T-helper 2 cell treated with Interferon-gamma antibody and Interleukin-4, amounts not matched to agents 100 ng/mL and 5 ng/mL, for 36 hours (primary cell): ENCODE results near the gene ZFAND3. TPM values are rescaled to one million over a fixed set of nuclear protein-coding genes. Genes with fewer than 3 reads are reported as not detected.

ENCODE experiments used
- intact Hi-C: fragments of 100-400 bp; cut with micrococcal nuclease; formaldehyde crosslinking; loops from one replicate; pipeline ENCODE4 v1.15.1; 2023
- total RNA-seq: library from RNA; stranded (reverse); gene quantifications from 2 replicates; pipeline ENCODE4 v1.2.3, GENCODE V29; 2022

The ZFAND3 gene
- total RNA-seq, 1 donor from 2014 or later: 38.3 TPM

DNA sequence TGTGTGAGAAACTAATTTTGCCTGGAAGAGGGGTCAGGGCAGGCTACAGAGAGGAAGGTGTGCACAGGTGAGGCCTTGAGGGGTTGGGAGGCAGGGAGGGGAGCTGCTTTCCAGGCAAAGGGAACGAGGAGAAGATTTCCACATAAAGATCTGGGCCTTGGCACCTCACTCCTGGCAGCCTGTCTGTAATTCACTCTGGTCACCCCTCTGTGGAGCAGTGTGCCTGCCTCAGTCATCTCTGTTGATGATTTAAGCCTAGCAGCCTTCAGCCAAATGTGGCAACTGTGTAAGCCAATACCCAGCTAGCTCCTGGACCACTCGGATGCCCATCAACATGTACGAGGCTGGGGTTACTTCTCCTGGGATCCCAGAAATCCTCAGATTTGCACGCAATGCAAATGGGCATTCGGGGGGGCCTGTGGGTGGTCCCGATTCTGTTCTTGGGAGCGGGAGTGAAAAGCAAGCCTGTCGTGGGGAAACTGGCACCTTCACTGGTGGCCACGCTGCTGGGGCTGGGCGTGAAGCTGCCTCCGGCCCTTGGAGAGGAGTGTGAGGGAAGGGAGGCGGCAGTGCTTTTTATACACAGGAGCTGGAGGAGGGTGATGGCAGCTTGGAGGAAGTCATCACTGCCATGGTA is 360.4 kb downstream of the ZFAND3 start:
- intact Hi-C loops: no loop called here

DNA sequence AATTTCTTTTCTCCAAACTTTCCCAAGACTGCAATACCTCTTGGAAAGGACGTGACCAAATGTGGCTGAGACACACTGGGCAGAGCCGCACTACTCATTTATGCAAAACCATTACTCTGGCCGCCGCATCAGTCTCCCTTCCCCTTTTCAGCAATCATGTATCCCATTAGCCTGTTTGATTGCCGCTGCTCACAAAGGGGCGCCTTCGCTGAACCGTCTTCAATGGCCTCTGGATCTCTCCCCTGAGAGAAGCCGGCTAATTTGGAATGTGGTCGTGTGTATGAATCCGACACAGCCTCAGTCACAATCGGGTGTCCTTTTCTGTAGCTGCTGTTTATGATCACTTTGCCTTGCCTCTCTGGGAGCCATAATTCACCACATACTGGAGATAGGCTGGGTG is 361.1 kb downstream of the ZFAND3 start:
- intact Hi-C loops: no loop called here

DNA sequence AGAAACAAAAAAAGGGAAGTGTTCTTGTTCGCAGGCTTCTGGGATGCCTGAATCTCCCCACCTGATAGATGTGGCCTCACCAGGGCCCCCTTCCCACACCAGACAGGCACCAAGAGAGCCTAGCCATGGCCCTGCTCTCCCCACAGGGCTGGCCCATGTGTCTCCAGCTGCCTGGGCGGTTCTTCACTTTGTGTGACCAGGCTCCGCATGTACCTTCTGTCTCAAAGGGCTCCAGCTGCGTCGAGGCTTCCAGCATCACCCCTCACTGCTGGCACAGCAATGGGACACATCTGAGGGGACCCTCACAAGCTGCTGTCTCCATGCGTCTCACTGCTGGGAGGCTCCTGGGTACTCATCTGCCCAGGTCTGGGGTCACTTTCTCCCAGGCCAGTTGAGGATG is 362.9 kb downstream of the ZFAND3 start:
- intact Hi-C loops: no loop called here

DNA sequence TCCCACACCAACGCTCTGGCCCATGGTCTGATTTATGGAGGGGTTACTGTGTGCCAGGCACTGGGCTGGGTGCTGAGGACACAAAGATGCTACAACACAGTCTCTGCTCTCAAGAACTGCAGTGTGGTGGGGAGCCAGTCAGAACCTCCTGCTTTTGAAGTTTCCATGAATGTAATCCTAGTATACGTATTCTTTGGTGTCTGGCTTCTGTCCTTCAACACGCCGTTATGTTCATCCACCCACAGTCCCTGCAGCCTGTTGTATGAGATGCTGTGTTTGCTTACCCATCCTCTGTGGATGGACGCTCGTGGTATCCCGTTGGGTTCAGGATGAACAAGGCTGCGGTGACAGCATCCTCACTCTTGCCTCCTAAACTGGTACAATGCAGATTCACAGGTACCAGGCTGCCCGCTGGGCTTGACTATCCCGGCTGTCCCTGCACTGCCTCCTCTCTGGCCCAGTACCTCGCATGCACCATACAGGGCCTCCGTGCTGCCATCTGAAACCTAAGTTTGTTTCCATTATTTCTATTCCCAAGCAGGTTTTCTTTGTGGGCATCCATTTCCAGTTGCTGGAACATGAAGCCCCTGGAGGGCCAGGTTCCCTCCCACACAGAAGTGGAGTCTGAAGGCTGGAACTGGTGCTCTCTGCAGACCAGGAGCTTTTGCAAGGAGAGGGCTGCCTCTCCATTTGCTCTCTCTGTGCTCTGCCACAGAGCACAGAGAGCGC is 364.5 kb downstream of the ZFAND3 start:
- intact Hi-C loops: no loop called here

DNA sequence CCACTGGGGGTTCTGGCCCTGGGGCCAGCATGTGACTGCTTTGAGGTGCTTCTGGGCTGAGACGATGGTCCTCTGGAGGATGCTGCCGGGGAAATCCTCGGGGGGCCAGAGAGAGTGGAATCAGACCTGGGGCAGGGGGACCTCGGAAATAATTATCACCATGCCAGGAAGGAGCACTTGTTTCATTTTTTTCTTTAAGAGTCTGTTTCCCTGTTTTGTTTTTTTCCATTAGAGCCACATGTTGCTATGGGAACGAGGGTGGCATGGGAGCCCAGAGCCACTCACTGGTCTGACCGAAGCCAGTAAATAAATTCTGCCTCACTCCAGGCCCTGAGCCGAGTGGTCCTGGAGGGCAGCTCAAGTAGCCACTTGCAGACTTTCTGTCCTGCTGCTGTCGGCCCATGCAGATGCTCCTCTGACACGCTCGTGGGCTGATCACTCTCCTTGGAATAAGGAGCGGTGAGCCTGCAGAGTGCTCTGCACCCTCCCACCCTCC is 365.1 kb downstream of the ZFAND3 start:
- intact Hi-C loops: no loop called here

DNA sequence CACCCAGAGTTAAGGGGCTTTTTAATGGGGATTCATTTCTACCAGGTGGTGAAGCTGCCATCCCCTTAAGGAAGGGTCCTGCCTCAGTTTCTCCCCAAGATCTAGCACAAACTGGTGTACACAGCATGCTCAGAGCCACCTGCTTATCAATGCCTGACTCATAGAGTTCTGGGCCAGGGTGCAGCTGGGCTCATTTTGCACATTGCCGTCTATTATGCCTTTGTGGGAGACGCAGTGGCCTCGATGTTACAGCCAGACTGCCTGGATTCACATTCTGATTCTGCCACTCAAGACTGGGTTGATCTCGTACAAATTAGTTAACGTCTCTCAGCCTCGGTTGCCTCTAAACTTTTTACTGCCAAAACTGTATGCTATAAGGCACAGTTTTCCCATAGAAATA is 365.7 kb downstream of the ZFAND3 start:
- intact Hi-C loops: no loop called here

DNA sequence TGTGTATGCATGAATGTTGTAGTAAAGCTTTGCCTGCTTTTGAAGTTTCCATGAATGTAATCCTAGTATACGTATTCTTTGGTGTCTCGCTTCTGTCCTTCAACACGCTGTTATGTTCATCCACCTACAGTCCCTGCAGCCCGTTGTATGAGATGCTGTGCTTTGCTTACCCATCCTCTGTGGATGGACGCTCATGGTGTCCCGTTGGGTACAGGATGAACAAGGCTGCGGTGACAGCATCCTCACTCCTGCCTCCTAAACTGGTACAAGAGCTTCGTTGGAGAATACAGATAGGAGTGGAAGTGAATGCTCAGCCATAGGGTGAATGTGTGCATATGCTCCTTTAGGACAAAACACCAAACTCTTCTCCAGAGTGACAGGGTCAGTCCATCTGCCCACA is 366.2 kb downstream of the ZFAND3 start:
- intact Hi-C loops: no loop called here

DNA sequence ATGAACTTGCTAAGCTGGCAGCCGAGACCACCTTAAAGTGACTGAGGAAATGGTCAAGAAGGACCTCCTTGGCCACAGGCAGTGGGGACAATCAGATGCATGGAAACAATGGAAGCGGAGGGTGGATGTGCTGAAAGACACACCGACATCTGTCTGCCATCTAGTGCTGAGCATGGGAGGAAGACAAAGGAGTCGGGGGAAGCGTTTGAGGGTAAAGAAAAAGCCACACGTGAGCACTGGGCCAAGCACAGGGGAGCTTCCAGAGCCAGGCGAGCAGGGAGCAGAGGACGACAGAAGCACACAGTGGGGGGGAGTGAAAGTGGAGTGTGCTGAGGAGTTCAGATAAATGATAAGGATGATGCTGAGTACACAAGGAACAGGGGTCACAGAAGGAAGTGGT is 367.8 kb downstream of the ZFAND3 start:
- intact Hi-C loops: no loop called here

DNA sequence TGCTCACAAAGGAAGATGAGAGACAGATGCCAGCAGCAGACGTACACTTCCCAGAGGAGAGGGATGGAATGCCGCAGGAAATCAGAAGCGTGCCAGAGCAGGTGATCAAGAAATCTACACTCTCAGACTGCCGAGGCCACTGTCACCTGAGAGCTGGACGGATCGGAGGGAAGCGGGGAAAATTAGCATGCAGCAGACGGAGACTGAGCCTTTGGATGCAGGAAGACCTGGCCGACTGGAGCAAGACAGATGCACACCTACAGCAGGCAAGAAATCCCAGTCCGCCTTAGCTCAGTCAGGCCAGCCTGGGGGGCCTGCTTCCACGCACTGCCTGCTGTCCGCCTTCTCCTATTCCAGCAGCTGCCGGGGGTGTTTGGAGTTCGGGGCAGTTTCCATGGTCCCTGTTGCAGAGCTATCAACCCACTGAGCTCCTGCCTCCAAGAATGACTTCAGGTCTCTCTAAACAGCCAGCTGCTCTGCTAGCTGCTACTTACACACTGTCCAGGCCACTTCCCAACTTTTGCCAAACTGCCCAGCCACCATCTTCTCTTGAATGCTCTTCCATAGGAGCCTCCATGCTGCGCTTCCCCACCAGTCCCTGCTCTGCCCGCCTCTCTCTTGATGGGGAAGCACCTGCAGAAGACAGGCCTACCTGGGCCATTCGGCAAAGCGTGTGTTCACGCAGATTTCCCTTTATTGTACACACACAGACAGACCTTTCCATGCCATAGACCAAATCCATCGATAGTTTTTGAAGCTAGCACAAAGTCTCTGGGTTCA is 368.5 kb downstream of the ZFAND3 start:
- intact Hi-C loops: no loop called here

DNA sequence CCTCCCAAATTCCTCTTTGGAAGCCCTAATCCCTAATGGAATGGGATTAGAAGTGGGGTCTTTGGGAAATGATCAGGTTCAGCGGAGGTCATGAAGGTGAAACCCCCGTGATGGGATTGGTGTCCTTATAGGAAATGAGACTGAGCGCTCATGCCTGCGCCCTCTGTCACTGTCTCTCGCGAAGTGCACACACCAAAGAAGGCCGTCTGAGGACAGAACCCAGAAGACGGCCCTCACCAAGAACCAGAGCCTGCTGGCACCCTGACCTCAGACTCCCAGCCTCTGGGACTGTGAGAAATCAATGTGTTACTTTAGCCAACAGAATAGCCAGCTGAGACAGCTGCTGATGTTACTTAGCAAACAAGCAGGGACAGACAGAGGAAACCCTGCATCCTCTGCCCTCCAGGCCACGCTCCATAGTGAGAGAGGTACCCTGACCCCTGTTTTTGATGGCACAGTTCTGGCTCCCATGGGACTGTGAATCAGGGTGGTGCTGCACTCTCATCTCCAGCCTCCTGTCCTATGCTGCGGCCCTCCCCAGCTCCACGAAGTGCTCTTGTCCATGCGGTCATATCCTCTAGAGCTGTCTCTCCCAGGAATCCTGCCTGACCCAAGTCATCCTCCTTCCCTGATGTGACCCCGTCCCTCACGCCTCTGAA is 369.3 kb downstream of the ZFAND3 start:
- intact Hi-C loops: no loop called here

DNA sequence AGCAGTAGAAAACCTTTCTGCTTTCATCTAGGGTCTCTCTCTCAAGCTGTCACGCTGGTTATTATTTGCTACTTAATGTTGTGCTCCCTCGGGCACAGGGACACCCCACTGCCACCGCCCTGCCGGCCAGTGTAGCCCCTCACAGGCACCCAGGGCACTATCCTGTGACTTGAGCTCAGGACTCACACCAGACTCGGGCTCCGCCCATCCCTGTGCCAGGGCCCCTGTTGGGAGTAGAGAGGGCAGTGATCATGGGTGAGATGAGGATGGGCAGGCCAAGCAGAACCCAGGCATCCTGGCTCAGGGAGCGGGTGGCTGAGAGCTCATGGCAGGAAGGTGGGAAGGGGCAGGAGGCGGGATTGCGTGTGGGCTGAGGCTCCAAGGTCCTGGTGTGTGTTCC is 371.9 kb downstream of the ZFAND3 start:
- intact Hi-C loops: no loop called here

DNA sequence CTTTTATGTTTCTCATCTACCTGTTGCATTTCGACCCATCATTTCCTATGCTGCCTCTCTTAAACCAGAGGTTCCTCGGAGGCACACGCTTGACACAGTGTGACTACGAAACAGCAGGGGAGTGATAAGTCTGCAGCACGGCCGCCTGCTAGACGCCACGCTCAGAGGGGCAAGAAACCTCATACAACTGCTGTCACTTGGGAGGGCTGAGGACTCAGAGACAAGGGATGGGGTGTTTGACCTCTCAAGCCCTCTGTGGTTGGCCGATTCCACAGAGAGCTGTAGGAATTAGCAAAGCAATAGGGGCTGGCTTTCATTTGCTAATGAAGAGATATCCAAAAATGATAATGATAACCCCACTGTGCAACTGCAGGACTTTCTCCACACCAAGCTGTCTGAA is 372.5 kb downstream of the ZFAND3 start:
- intact Hi-C loops: no loop called here

DNA sequence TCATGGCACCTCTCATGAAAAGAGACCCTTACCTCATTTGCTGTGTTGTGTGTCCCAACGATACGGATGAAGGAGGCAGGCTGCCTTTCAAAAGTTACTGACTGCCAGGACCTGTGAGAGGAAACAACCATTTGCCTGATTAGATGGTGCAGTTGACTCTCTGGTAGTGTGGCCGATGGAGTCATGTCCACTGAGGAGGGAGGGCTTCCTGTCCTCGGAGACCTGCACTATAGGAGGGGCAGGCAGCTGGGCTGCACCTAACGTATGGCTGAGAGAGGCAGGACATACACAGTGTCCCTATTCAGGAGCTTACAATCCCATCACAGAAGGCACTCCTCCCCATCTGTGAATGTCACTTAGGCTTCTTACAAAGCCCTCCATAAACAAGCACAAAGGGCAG is 373.0 kb downstream of the ZFAND3 start:
- intact Hi-C loops: no loop called here

DNA sequence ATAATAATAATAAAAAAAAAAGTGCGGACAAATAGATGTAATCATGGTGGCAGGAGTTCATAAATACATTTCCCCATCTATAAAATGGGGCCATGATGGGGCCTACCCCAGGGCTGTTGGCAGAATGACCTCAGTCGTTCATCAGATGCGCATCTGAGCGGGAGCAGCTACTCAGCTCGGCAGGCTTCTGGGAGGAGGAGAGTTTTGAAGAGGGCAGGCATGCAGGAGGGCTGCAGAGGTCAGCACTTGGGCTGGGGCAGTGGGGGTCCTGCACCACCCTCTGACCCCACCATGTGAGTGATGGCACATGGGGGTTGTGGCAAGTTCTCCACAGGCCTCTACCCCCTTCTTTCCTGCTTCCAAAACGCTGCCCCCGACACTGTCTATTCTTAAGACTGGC is 373.5 kb downstream of the ZFAND3 start:
- intact Hi-C loops: no loop called here

DNA sequence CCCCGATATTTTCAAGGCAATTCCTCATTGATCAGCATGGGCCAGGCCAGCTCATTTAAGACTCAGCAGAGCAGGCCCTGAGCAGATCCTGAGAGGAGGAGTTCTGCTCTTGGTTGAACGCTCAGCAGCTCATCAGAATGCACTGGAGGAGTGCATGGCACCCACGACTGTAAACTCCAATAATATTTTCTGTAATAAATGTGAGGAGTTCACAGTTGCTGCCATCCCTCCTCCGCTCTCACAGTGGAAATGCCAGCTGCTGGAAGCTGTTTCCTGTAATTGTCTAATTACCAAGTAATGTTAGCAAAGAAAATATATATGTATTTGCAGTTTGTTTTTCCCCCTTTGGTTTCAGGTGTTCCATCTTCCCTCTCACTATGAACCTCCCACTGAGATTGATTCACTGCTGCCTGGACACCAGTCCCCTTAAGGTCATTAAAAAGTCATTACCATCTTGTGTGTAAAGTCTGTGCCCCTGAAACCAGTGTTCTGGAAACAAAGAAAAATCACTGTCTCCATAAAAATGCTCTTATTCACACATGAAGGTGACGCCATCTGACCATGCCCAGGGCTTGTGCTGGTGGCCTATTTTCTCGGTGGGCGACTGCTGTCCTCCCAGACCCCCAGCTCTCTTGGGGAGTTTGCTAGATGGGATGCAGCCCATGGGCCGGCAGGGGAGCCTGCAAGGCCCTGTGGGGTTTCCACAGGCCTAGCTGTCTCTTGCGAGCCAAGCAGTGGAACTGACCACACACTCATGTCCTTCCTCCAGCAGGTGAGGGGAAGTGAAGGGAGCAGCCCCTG is 374.2 kb downstream of the ZFAND3 start:
- intact Hi-C loops: no loop called here

DNA sequence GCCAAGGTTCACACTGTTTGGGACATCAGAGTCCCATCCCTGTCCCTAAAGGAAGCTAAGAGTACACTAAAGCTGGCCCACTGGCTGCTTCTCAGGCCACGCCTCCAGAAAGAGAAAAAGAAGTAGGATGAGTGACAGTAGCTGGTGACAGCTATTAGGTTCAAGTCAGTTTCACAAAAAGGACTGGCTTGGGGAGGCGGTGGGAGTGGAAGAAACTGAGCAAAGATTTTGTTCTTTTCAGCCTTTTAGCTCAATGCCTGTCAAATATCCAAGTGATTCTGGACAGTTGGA is 374.7 kb downstream of the ZFAND3 start:
- intact Hi-C loops: no loop called here

DNA sequence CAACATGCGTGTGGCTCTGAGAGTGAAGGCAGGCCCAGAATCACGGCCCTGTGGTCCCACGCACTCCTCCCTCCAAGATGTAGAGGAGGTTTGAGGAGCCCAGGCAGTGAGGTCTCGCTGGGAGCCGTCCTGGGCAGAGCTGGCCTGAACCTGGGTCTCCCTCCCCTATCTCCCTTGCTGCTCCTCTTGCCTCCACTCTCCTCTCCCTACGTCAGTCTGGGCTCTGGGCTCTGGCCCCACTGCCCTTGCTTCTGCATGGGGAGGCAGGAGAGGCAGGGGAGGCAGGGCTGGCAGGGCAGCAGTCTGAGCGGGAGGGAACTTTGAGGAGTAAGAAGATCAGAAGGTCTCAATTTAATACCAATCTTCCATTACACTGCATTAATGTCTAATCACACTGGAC is 375.1 kb downstream of the ZFAND3 start:
- intact Hi-C loops: no loop called here

DNA sequence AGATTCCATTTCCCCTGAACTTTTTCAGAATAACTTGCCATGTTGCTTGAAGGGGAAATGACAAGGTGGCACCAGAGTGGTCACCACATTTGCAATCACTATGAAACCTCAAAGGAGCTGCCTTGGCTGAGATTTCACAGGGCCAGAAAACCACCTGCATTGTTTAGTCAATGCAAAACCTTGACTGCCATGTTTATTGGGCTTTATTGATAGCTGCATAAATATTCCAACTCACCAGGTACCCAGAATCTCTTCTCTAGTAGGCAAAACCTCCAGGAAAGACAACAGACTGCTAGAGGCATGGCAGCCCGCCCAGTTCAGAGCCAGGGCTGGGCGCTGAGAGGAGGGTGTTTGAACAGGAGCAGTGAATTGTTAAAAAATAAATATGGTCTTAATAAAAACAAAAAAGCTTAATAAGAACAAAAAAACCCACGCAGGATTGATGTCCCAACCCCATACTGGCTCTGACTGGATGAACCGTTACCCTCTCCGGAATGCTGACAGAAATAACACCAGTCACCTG is 375.6 kb downstream of the ZFAND3 start:
- intact Hi-C loops: no loop called here

DNA sequence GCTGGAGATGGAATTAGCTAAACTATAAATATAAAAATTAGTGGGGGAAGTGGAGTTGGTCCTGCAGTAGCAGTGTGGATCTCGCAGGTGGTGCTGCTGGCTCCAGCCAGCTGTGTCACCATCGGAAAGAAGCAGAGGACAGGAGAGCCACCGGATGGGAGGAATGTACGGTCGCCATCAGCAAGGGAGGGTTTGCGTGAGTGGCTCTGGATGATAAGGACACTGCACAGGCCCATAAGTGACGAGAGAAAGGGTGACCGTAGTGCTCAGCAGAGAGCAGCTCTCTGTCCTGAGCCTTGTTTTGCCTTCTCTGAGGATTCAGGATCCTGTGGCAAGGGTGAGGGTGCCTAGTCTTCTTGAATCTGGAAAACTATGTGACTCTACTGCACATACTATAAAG is 378.7 kb downstream of the ZFAND3 start:
- intact Hi-C loops: no loop called here
